Neutrophil (primary cell): ENCODE results near the gene CCDC187.

Experiments used
- H3K27ac ChIP-seq: fragments of 200-600 bp; sonication (generic); 2 replicates; pipeline ENCODE4 v1.5.1; 2016; ENCODE audit warnings: mild to moderate bottlenecking, moderate library complexity
- H3K27me3 ChIP-seq: fragments of 200-600 bp; sonication (generic); 2 replicates; pipeline ENCODE4 v1.6.0; 2016; ENCODE audit warnings: mild to moderate bottlenecking
- H3K36me3 ChIP-seq: fragments of 200-600 bp; sonication (generic); 2 replicates; pipeline ENCODE4 v1.5.1; 2017
- H3K4me1 ChIP-seq, 2 experiments: fragments of 200-600 bp in 1 of 2; sonication (generic) in 1 of 2; 1 replicate in 1 of 2; 2 replicates in 1 of 2; pipeline versions ENCODE4 v1.5.1 to v1.6.1; 2013 to 2016; ENCODE audit warnings: low read depth in 1 of 2, low read length in 1 of 2, mild to moderate bottlenecking in 1 of 2, moderate library complexity in 1 of 2; ENCODE audit not compliant: control insufficient read depth in 1 of 2, insufficient read depth in 1 of 2
- H3K4me3 ChIP-seq, 2 experiments: fragments of 200-600 bp in 1 of 2; sonication (generic) in 1 of 2; 1 replicate in 1 of 2; 2 replicates in 1 of 2; pipeline ENCODE4 v1.5.1; 2013 to 2016; ENCODE audit warnings: low read depth in 1 of 2, low read length in 1 of 2, mild to moderate bottlenecking in 1 of 2, moderate library complexity in 1 of 2
- H3K9me3 ChIP-seq: fragments of 200-600 bp; sonication (generic); 2 replicates; pipeline ENCODE4 v1.5.1; 2016
- CTCF ChIP-seq: fragments of 200-600 bp; sonication (generic); IDR thresholded peaks from 2 replicates; pipeline ENCODE4 v1.5.1; 2016; ENCODE audit warnings: antibody characterized with exemption

Gene CCDC187

GRCh38 chr9:136204145-136204805, 99.6 kb downstream of the CCDC187 start:
- Histone ChIP-seq H3K4me3 (no peak overlapping the region), H3K27me3 (peaks cover 72% of the 10 kb centered on the region), H3K9me3 (no peaks in the 10 kb centered on the region), H3K36me3 (peaks cover 6% of the 10 kb centered on the region), H3K4me1 (no peaks in the 10 kb centered on the region), H3K27ac (no peak overlapping the region)
- no peak for TF ChIP-seq CTCF

- peaks cover 79% of the 10 kb centered on the region for H3K27me3 ChIP-seq
- no peaks in the 10 kb centered on the region for H3K9me3 ChIP-seq
Observed at GRCh38 chr9:136203408-136204144, 100.3 kb downstream of the CCDC187 start.

GRCh38 chr9:136202454-136203407, 101.2 kb downstream of the CCDC187 start:
- Histone ChIP-seq H3K36me3 (no peaks in the 10 kb centered on the region), H3K27me3 (peaks cover 88% of the 10 kb centered on the region), H3K4me1 (no peaks in the 10 kb centered on the region), H3K9me3 (no peaks in the 10 kb centered on the region), H3K4me3 (no peak overlapping the region), H3K27ac (no peak overlapping the region)
- TF ChIP-seq CTCF: no peak

More at GRCh38 chr9:136203408-136204144, 100.3 kb downstream of the CCDC187 start:
- Histone ChIP-seq H3K27ac (no peak overlapping the region), H3K36me3 (peaks cover 3% of the 10 kb centered on the region), H3K4me1 (no peaks in the 10 kb centered on the region), H3K4me3 (no peak overlapping the region)
- TF ChIP-seq CTCF: no peak

- Histone ChIP-seq H3K27me3 (peaks cover 97% of the 10 kb centered on the region), H3K9me3 (no peaks in the 10 kb centered on the region)
- no peak for TF ChIP-seq CTCF
Observed at GRCh38 chr9:136201609-136202453, 102.1 kb downstream of the CCDC187 start.

GRCh38 chr9:136201174-136201573, 102.7 kb downstream of the CCDC187 start:
- TF ChIP-seq CTCF: no peak
- Histone ChIP-seq H3K27me3 (peaks cover 100% of the 10 kb centered on the region), H3K4me1 (no peaks in the 10 kb centered on the region), H3K36me3 (no peaks in the 10 kb centered on the region), H3K4me3 (no peak overlapping the region), H3K9me3 (no peaks in the 10 kb centered on the region), H3K27ac (no peak overlapping the region)

More at GRCh38 chr9:136201609-136202453, 102.1 kb downstream of the CCDC187 start:
- Histone ChIP-seq H3K27ac (no peak overlapping the region), H3K4me1 (no peaks in the 10 kb centered on the region), H3K36me3 (no peaks in the 10 kb centered on the region), H3K4me3 (no peak overlapping the region)
